ENCODE data around the gene LYL1. TPM values are rescaled to one million over a fixed set of nuclear protein-coding genes. Genes with fewer than 3 reads are reported as not detected.
A peak's percentile ranks its signal among the peaks of the same experiment; 100 is the strongest.

Gene LYL1
- total RNA-seq, 1 experiment from 2014 or later, result 0.23 TPM

DNA sequence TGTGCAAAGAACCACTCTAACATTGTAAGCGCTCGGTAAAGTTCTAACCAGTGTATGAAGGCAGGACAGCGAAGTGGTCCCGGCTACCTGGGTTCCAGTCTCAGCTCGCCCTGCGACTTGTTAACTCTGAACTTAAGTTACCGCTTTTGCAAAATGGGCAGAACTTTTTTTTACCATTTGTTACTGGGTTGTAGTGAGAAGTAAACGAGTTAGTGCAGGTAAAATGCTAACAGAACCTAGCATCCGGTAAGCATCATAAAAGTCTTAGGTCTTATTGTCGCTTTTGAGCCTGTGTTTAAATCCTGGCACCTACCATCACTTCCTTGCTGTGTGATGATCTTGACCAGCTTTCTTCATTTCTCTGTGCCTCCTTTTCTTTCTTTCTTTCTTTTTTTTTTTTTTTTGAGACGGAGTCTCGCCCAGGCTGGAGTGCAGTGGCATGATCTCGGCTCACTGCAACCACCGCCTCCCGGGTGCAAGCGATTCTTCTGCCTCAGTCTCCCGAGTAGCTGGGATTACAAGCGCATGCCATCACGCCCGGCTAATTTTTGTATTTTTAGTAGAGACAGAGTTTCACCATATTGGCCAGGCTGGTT is 14.6 kb upstream of the LYL1 start:
- no peaks in the 10 kb centered on the region for H3K9me3 ChIP-seq (ENCODE audit: control insufficient read depth, insufficient read depth, low read depth, low read length)
- in situ Hi-C loops (cut with HindIII; ENCODE audit: low pct_unique_long_range_greater_than_20kb, low sequenced_read_pairs), result no loop called here
- no peak for DNase-seq (ENCODE audit: low read depth, low spot score)
- no peaks in the 10 kb centered on the region for H3K27me3 ChIP-seq (ENCODE audit: control insufficient read depth, insufficient read depth, low read length)
- POLR2A ChIA-PET, result interaction anchor here (0.6 to 1.2 kb wide), 2 partner anchors 9 to 35 kb away, joined by 3 to 7 read pairs; no protein-coding TSS in a partner anchor
- H3K36me3 ChIP-seq (ENCODE audit: control insufficient read depth, insufficient read depth, low read length), result peaks cover 5% of the 10 kb centered on the region
- H3K27ac ChIP-seq (ENCODE audit: low read length), result peak overlapping the region; percentile 91
- peaks cover 26% of the 10 kb centered on the region for H3K4me1 ChIP-seq (ENCODE audit: control insufficient read depth, insufficient read depth, low read length)
- CTCF ChIA-PET, result interaction anchor here (0.6 kb wide), 1 partner anchor 57 kb away, joined by 3 read pairs; no protein-coding TSS in a partner anchor
- TF ChIP-seq, protein P1, sequence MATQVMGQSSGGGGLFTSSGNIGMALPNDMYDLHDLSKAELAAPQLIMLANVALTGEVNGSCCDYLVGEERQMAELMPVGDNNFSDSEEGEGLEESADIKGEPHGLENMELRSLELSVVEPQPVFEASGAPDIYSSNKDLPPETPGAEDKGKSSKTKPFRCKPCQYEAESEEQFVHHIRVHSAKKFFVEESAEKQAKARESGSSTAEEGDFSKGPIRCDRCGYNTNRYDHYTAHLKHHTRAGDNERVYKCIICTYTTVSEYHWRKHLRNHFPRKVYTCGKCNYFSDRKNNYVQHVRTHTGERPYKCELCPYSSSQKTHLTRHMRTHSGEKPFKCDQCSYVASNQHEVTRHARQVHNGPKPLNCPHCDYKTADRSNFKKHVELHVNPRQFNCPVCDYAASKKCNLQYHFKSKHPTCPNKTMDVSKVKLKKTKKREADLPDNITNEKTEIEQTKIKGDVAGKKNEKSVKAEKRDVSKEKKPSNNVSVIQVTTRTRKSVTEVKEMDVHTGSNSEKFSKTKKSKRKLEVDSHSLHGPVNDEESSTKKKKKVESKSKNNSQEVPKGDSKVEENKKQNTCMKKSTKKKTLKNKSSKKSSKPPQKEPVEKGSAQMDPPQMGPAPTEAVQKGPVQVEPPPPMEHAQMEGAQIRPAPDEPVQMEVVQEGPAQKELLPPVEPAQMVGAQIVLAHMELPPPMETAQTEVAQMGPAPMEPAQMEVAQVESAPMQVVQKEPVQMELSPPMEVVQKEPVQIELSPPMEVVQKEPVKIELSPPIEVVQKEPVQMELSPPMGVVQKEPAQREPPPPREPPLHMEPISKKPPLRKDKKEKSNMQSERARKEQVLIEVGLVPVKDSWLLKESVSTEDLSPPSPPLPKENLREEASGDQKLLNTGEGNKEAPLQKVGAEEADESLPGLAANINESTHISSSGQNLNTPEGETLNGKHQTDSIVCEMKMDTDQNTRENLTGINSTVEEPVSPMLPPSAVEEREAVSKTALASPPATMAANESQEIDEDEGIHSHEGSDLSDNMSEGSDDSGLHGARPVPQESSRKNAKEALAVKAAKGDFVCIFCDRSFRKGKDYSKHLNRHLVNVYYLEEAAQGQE (IDR thresholded peaks at IDR 0.05; ENCODE audit: insufficient read depth in 1 of 2, low read depth in 2 of 2, low read length in 1 of 2), result no peak
- TF ChIP-seq SIN3A (IDR thresholded peaks at IDR 0.05; ENCODE audit: borderline replicate concordance, insufficient read depth, low read depth, low read length), result no peak
- no peak for TF ChIP-seq TCF7L2 (IDR thresholded peaks at IDR 0.05; ENCODE audit: low read depth, low read length)
- no peak for TF ChIP-seq POLR2AphosphoS5 (IDR thresholded peaks at IDR 0.05; ENCODE audit: low read depth, low read length)
- TF ChIP-seq, protein P2, sequence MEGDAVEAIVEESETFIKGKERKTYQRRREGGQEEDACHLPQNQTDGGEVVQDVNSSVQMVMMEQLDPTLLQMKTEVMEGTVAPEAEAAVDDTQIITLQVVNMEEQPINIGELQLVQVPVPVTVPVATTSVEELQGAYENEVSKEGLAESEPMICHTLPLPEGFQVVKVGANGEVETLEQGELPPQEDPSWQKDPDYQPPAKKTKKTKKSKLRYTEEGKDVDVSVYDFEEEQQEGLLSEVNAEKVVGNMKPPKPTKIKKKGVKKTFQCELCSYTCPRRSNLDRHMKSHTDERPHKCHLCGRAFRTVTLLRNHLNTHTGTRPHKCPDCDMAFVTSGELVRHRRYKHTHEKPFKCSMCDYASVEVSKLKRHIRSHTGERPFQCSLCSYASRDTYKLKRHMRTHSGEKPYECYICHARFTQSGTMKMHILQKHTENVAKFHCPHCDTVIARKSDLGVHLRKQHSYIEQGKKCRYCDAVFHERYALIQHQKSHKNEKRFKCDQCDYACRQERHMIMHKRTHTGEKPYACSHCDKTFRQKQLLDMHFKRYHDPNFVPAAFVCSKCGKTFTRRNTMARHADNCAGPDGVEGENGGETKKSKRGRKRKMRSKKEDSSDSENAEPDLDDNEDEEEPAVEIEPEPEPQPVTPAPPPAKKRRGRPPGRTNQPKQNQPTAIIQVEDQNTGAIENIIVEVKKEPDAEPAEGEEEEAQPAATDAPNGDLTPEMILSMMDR (IDR thresholded peaks at IDR 0.05), result no peak
- peak; percentile 6; the same call in 1 of the 2 replicates for ATAC-seq
- no TSS peak for BruUV-seq (replicated peaks)
- intact Hi-C loops (cut with micrococcal nuclease; ENCODE audit: unreplicated experiment), result no loop called here
- H3K4me3 ChIP-seq (ENCODE audit: low read depth in 2 of 2, low read length in 2 of 2), result peak overlapping the region; percentile 90 to 92

DNA sequence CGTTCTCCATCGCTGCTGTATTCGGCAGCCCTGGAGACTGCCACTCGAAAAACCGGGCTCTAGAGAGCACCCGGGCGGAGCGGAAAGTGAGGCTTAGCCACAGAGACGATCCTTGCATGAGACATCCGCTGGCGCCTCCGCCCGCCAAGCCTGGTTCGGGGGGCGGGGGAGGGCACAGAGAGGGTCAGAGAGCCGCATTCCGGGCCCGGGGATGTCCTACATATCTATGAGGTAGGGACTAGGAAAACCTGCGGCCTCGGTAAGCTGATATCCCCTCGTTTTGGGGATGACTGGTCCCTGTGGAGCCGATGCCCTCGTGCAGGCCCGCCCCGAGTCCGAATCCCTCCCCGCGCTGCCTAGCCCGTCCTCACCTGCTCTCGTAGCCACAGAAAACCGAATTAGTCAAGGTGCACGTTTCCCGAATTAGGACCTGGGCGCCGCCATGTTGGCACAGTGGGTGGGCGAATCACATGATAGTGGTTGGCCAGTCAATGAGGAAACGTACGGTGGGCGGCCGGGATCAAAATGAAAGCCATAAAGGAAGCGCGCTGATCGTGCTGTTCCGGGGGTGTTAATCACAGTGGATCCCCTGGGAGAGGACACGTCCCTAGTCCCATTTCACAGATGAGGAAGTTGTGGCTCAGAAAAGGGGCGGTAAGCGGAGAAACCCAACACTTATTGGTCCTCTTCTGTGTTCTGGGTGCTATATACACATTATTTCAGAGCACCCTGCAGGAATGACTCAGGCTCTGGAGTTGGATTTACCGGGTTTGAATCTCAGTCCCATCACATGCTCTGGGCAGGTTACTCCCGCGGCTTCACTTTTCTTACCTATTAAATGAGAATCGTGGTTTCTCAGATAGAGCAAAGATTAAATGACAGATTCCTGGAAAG is 13.9 kb upstream of the LYL1 start, which contains the start of gene TRMT1:
Gene TRMT1, minus strand, starts transcription at position 459 of the 894 bp plus-strand sequence. Its CDS starts 341 bp downstream, at position 118.
- intact Hi-C loops (cut with micrococcal nuclease; ENCODE audit: unreplicated experiment), result no loop called here
- in situ Hi-C loops (cut with HindIII; ENCODE audit: low pct_unique_long_range_greater_than_20kb, low sequenced_read_pairs), result no loop called here

More for the DNA sequence above, 13.9 kb upstream of the LYL1 start, which contains the start of gene TRMT1:
- H3K27me3 ChIP-seq (ENCODE audit: control insufficient read depth, insufficient read depth, low read length), result no peaks in the 10 kb centered on the region
- peak within 1 kb of the TSS; percentile 90 to 92 for H3K4me3 ChIP-seq (ENCODE audit: low read depth in 2 of 2, low read length in 2 of 2)
- DNase-seq (ENCODE audit: low read depth, low spot score) (peak; percentile 84), ATAC-seq (peak; percentile 80)
- H3K36me3 ChIP-seq (ENCODE audit: control insufficient read depth, insufficient read depth, low read length), result peaks cover 5% of the 10 kb centered on the region
- TSS peak; percentile 92 for BruUV-seq (replicated peaks)
- CTCF ChIA-PET, result interaction anchor here (0.6 kb wide), 1 partner anchor 56 kb away, joined by 3 read pairs; no protein-coding TSS in a partner anchor
- peak within 1 kb of the TSS; percentile 91 for H3K27ac ChIP-seq (ENCODE audit: low read length)
- TF ChIP-seq POLR2AphosphoS5 (IDR thresholded peaks at IDR 0.05; ENCODE audit: low read depth, low read length) (peak; percentile 55), TCF7L2 (IDR thresholded peaks at IDR 0.05; ENCODE audit: low read depth, low read length) (peak; percentile 47; the same call in 1 of the 2 replicates), SIN3A (IDR thresholded peaks at IDR 0.05; ENCODE audit: borderline replicate concordance, insufficient read depth, low read depth, low read length) (peak; percentile 86; the same call in 1 of the 2 replicates)
- TF ChIP-seq, protein P1 (IDR thresholded peaks at IDR 0.05; ENCODE audit: insufficient read depth in 1 of 2, low read depth in 2 of 2, low read length in 1 of 2), result 0 out of 4 replicates have a peak, but pooled peaks have one; percentile 6 to 31
- TF ChIP-seq, protein P2 (IDR thresholded peaks at IDR 0.05), result no peak
- H3K9me3 ChIP-seq (ENCODE audit: control insufficient read depth, insufficient read depth, low read depth, low read length), result no peaks in the 10 kb centered on the region
- H3K4me1 ChIP-seq (ENCODE audit: control insufficient read depth, insufficient read depth, low read length), result peaks cover 26% of the 10 kb centered on the region
- POLR2A ChIA-PET, result interaction anchor here (0.7 kb wide), 1 partner anchor 121 kb away, joined by 3 read pairs; the partner anchor contains the start of gene NFIX
